ENCODE results near the gene RASSF1. TPM values are rescaled to one million over a fixed set of nuclear protein-coding genes. Genes with fewer than 3 reads are reported as not detected.

RASSF1 gene
- total and polyA plus RNA-seq, 2 donors (not counting 3 experiments of a cell fraction or from before 2014, with no cell fraction given): 31.9 to 59.7 TPM

- Histone ChIP-seq H4K20me1 (replicated peaks; ENCODE audit: control insufficient read depth, extremely low read depth, insufficient read depth, low read length) (no peaks in the 10 kb centered on the region), H3K27ac (ENCODE audit: insufficient read depth, low read depth, low read length) (no peak overlapping the region), H3K9me3 (replicated peaks; ENCODE audit: control insufficient read depth, insufficient read depth, low read length) (no peaks in the 10 kb centered on the region), H3K36me3 (ENCODE audit: control insufficient read depth in 2 of 2, extremely low read depth in 1 of 2, insufficient read depth in 2 of 2, low read length in 2 of 2) (peaks cover 17 to 47% of the 10 kb centered on the region in 2 experiments), H3K9ac (replicated peaks; ENCODE audit: extremely low read depth, insufficient read depth, low read length) (no peak overlapping the region), H3K79me2 (ENCODE audit: control insufficient read depth, insufficient read depth, low read length) (peaks cover 49% of the 10 kb centered on the region), H3K4me3 (replicated peaks in 1 of 3; ENCODE audit: insufficient read depth in 1 of 3, low read depth in 1 of 3, low read length in 3 of 3) (no peak overlapping the region), H2AFZ (ENCODE audit: low read depth, low read length) (no peak overlapping the region), H3K4me1 (ENCODE audit: control insufficient read depth, extremely low read depth, insufficient read depth, low read length) (peaks cover 45% of the 10 kb centered on the region), H3K9me1 (replicated peaks; ENCODE audit: control insufficient read depth, extremely low read depth, insufficient read depth, low read length) (no peaks in the 10 kb centered on the region), H3K27me3 (ENCODE audit: control insufficient read depth in 2 of 2, insufficient read depth in 2 of 2, low read length in 2 of 2) (no peaks in the 10 kb centered on the region), H3K4me2 (ENCODE audit: insufficient read depth, low read length) (no peak overlapping the region)
- CTCF ChIA-PET: interaction anchor here (0.8 to 1.6 kb wide), 2 partner anchors 11 to 17 kb away, joined by 4 to 6 read pairs; partner anchors contain the start of genes HYAL3 and NAA80
- BruUV-seq (replicated peaks): no TSS peak
- FAIRE-seq: peak; percentile 94
- POLR2A ChIA-PET: interaction anchor here (0.7 kb wide), 1 partner anchor 17 kb away, joined by 3 read pairs; the partner anchor contains the start of genes HYAL3 and NAA80
- intact Hi-C loops (cut with micrococcal nuclease): no loop called here
- TF ChIP-seq, protein P1, sequence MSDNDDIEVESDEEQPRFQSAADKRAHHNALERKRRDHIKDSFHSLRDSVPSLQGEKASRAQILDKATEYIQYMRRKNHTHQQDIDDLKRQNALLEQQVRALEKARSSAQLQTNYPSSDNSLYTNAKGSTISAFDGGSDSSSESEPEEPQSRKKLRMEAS (IDR thresholded peaks at IDR 0.05; ENCODE audit: insufficient read depth, insufficient read length): no peak
- TF ChIP-seq CTCF (IDR thresholded peaks at IDR 0.05; ENCODE audit: extremely low read depth in 1 of 2, insufficient read depth in 1 of 2, low read depth in 1 of 2, low read length in 2 of 2): no peak
- TF ChIP-seq FOS (IDR thresholded peaks at IDR 0.05; ENCODE audit: borderline replicate concordance, insufficient read depth, low read length): peak; percentile 33
- TF ChIP-seq JUN (IDR thresholded peaks at IDR 0.05; ENCODE audit: borderline replicate concordance, insufficient read depth, insufficient read length, low read depth): no peak
- dilution Hi-C loops (cut with MboI; ENCODE audit: extremely low pct_ligation_motif_present, low sequenced_read_pairs): no loop called here
- peak; percentile 41 for DNase-seq (ENCODE audit: low read depth, low spot score)
Measured at GRCh38 chr3:50316657-50317242, 23.9 kb downstream of the RASSF1 start.

All from endothelial cell of umbilical vein (primary cell).